Measurements from ENCODE around the gene ASXL1. TPM values are rescaled to one million over a fixed set of nuclear protein-coding genes. Genes with fewer than 3 reads are reported as not detected.
A peak's percentile ranks its signal among the peaks of the same experiment; 100 is the strongest.

The ASXL1 gene
- polyA plus RNA-seq, 1 experiment, result 28.9 TPM

DNA sequence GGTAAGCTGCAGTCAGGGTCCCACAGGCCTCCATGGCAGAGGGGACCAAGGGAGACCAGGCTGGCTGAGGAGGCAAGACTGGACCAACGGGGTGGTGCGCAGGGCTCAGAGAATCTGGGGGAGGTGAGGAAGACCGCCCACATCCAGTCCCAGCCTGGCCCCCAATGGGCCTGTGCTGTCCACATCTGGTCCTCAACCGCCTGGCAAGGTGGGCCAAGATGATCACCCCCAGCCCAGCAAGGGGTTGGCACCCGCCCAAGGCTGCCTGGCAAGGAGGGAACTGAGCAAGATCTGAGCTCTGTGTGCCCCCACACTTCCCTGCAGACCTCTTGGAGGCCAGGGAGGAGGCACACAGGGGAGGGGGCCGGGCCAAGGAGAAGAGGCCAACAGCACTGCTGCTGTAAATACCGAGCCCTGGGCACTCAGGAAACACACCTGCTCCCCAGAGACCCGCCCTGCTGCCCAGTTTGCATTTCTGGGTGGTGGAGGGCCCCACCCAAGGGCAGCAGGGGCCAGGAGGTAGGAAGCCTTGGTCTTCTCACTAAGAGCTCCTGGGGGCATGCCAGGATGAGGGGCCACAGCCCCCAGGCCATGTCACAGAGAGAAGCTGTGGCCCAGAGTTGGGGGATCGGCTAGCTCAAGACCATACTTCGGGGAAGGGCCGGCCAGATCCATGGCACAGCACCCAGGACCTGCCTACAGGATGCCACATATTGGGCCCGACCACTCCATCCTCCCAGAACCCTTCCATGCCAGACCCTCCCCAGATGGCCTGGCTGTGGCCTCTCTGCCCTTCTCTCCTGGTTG, 109.6 kb downstream of the ASXL1 start:
- no peak overlapping the region for H3K27ac ChIP-seq (ENCODE audit: low read depth, low read length)
- POLR2A ChIA-PET, result no interaction called here
- no peak for DNase-seq (ENCODE audit: low read depth, low spot score)
- no peaks in the 10 kb centered on the region; the same call in 1 of the 2 replicates for H3K9me3 ChIP-seq (ENCODE audit: control insufficient read depth, insufficient read depth, low read length)
- no peaks in the 10 kb centered on the region for H3K27me3 ChIP-seq (ENCODE audit: control insufficient read depth, insufficient read depth, low read length)
- CTCF ChIA-PET, result interaction anchor here (0.9 to 1.5 kb wide), 2 partner anchors 10 to 184 kb away, joined by 3 read pairs; no protein-coding TSS in a partner anchor
- H3K4me3 ChIP-seq (ENCODE audit: low read depth, low read length), result no peak overlapping the region
- TF ChIP-seq, protein P1, sequence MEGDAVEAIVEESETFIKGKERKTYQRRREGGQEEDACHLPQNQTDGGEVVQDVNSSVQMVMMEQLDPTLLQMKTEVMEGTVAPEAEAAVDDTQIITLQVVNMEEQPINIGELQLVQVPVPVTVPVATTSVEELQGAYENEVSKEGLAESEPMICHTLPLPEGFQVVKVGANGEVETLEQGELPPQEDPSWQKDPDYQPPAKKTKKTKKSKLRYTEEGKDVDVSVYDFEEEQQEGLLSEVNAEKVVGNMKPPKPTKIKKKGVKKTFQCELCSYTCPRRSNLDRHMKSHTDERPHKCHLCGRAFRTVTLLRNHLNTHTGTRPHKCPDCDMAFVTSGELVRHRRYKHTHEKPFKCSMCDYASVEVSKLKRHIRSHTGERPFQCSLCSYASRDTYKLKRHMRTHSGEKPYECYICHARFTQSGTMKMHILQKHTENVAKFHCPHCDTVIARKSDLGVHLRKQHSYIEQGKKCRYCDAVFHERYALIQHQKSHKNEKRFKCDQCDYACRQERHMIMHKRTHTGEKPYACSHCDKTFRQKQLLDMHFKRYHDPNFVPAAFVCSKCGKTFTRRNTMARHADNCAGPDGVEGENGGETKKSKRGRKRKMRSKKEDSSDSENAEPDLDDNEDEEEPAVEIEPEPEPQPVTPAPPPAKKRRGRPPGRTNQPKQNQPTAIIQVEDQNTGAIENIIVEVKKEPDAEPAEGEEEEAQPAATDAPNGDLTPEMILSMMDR (IDR thresholded peaks at IDR 0.05; ENCODE audit: low read depth, low read length), result no peak

DNA sequence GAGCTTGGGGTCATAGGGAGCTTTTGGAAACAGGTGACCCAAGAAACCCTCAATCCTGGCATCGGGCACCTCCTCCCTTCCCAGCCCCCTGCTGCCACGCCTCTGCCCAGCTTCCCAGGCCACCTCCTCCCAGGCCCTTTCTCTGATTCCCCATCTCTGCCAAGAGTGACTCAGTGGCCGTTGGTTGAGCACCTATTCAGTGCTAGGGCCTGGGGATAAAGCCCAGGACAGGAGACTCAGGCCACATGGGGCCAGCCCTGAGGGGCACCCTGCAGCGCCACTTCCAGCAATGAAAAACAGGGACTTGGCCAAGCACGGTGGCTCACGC, 110.1 kb downstream of the ASXL1 start:
- H3K27me3 ChIP-seq (ENCODE audit: control insufficient read depth, insufficient read depth, low read length), result no peaks in the 10 kb centered on the region
- ChIA-PET POLR2A (no interaction called here), CTCF (interaction anchor here (1.5 kb wide), 1 partner anchor 10 kb away, joined by 3 read pairs; no protein-coding TSS in a partner anchor)
- no peaks in the 10 kb centered on the region; the same call in 1 of the 2 replicates for H3K9me3 ChIP-seq (ENCODE audit: control insufficient read depth, insufficient read depth, low read length)
- H3K4me3 ChIP-seq (ENCODE audit: low read depth, low read length), result no peak overlapping the region
- no peak overlapping the region for H3K27ac ChIP-seq (ENCODE audit: low read depth, low read length)
- TF ChIP-seq, protein P1 (IDR thresholded peaks at IDR 0.05; ENCODE audit: low read depth, low read length), result no peak
- no peak for DNase-seq (ENCODE audit: low read depth, low spot score)

DNA sequence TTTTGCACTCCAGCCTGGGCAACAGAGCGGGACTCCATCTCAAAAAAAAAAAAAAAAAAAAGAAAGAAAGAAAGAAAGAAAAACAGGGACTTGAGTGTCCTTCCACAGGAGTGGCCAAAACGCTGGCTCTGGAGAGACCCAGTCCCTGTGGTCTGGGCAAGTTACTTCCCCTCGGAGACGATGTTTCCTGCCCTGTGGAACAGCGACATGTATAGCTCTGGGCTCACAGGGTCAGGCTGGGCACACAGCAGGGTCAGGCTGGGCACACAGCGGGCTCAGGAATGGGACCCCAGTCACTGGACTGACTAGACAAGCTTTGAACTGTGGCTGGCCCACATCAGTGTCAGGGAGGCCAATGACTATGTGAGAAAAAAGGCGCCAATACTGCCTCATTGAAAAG, 110.7 kb downstream of the ASXL1 start:
- ChIA-PET POLR2A (no interaction called here), CTCF (interaction anchor here (0.6 kb wide), 1 partner anchor 51 kb away, joined by 4 read pairs; no protein-coding TSS in a partner anchor)
- no peaks in the 10 kb centered on the region for H3K27me3 ChIP-seq (ENCODE audit: control insufficient read depth, insufficient read depth, low read length)
- TF ChIP-seq, protein P1 (IDR thresholded peaks at IDR 0.05; ENCODE audit: low read depth, low read length), result no peak
- no peak overlapping the region for H3K4me3 ChIP-seq (ENCODE audit: low read depth, low read length)
- H3K9me3 ChIP-seq (ENCODE audit: control insufficient read depth, insufficient read depth, low read length), result no peaks in the 10 kb centered on the region; the same call in 1 of the 2 replicates
- H3K27ac ChIP-seq (ENCODE audit: low read depth, low read length), result no peak overlapping the region
- no peak for DNase-seq (ENCODE audit: low read depth, low spot score)

DNA sequence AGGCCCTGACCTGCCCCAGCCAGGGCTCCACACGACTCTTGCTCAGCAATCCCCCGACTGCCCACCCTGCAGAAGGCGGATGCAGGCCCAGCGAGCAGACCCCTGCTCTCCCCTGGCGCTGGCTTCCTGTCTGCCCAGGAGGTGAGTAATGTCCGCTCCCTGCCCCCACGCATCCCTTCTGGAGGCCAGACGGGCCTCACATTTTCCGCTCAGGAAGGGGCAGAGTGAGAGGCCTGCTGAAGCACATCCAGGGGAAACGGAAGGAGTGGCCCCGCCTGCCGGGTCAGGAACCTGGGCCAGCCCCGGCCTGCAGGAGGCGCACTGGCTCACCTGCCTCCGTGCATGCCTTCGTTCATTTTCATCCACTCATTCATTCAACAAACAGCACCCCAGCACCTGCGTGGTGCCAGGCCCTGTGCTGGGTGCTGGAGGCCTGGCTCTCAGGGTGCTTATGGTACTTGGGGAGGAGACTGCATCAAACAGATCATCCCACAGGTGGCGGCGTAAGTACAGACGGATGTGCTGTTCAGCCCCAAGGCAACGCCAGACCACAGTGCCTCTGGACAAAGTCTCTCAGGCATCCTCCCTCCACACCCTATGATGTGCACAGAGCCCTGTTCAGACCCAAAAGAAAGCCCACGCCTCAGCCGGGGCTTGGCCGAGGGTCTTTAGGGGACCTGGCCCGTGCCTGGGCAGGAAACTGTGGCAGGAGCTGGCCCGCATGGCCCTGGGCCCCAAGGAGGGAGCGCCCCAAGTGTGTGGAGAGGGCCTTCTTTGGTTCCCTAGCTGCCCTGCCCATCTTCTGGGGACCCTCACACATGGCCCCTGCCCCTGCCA, 112.1 kb downstream of the ASXL1 start:
- TF ChIP-seq, protein P1 (IDR thresholded peaks at IDR 0.05; ENCODE audit: low read depth, low read length), result peak; percentile 36
- Histone ChIP-seq H3K9me3 (ENCODE audit: control insufficient read depth, insufficient read depth, low read length) (no peaks in the 10 kb centered on the region; the same call in 1 of the 2 replicates), H3K27me3 (ENCODE audit: control insufficient read depth, insufficient read depth, low read length) (no peaks in the 10 kb centered on the region), H3K27ac (ENCODE audit: low read depth, low read length) (peak overlapping the region; percentile 39), H3K4me3 (ENCODE audit: low read depth, low read length) (no peak overlapping the region)
- CTCF ChIA-PET, result interaction anchor here (0.6 kb wide), 1 partner anchor 71 kb away, joined by 3 read pairs; no protein-coding TSS in a partner anchor
- POLR2A ChIA-PET, result no interaction called here
- DNase-seq (ENCODE audit: low read depth, low spot score), result no peak
